ENCODE data around the gene TSHZ2.

DNA sequence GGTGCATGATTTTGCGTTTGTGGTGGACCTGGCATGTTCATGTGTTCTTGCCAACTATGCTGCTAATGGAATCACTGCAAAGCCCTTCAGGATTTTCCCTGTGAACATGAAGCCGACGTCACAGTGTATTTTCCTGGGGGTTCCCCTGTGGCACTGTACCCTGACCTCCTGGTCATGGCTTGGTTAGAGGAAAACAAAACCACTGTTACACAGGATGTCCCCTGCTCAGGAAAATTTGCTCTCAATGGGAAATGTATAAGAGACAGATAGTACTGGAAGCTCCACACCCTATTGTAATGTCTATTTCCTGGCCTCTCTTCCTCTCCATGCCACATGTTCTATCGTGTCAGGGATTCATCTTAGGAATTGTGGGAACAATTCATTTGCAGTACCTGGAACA is 19.7 kb downstream of the TSHZ2 start:
- TF ChIP-seq YY1 (IDR thresholded peaks at IDR 0.05; ENCODE audit: low read depth) (no peak), TAF1 (IDR thresholded peaks at IDR 0.05; ENCODE audit: low read depth) (no peak), TEAD4 (IDR thresholded peaks at IDR 0.05) (no peak), EP300 (IDR thresholded peaks at IDR 0.05; ENCODE audit: borderline replicate concordance) (no peak), NFIC (IDR thresholded peaks at IDR 0.05) (no peak), TCF12 (IDR thresholded peaks at IDR 0.05; ENCODE audit: low read depth) (no peak), RAD21 (IDR thresholded peaks at IDR 0.05; ENCODE audit: low read depth) (no peak), CREB1 (IDR thresholded peaks at IDR 0.05; ENCODE audit: low read depth) (no peak)
- TF ChIP-seq, protein P1, sequence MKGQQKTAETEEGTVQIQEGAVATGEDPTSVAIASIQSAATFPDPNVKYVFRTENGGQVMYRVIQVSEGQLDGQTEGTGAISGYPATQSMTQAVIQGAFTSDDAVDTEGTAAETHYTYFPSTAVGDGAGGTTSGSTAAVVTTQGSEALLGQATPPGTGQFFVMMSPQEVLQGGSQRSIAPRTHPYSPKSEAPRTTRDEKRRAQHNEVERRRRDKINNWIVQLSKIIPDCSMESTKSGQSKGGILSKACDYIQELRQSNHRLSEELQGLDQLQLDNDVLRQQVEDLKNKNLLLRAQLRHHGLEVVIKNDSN (IDR thresholded peaks at IDR 0.05): no peak

All from Ishikawa (cell line).